ENCODE results near the gene MORF4L1. TPM values are rescaled to one million over a fixed set of nuclear protein-coding genes. Genes with fewer than 3 reads are reported as not detected.
"Not testable (repeated sequence)": the region's sequence is repeated elsewhere in the genome, so short reads cannot be mapped to it uniquely, and the experiment has no call there.

MORF4L1 gene
- total and polyA plus RNA-seq, 10 of the 15 experiments (the other 5 are each of a cell fraction or from before 2014, with no cell fraction given), result 113 to 636 (median 229) TPM

DNA sequence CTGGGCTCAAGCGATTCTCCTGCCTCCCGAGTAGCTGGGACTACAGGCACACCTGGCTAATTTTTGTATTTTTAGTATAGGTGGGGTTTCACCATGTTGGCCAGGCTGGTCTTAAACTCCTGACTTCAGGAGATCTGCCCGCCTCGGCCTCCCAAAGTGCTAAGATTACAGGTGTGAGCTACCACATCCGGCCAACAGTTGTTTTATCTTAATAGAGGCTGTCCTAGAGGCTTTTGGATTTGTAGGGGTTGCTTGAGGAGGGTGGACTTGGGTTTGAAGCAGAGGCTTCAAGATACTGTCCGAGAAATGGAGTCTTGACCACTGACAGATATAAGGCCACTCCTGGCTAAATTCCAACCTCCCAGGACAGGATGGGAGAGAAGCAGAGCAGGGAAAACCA, 33.5 kb upstream of the MORF4L1 start:
- H3K36me3 ChIP-seq (ENCODE audit: control insufficient read depth in 2 of 2, insufficient read depth in 2 of 2, low read length in 1 of 2); intact Hi-C loops (cut with micrococcal nuclease; ENCODE audit: unreplicated experiment); H3K4me2 ChIP-seq (ENCODE audit: control insufficient read depth, insufficient read depth); SMC1A ChIA-PET (ENCODE audit: uncharacterized antibody, unreplicated experiment); BruUV-seq (replicated peaks); RAD21 ChIA-PET (ENCODE audit: unreplicated experiment); H3K4me3 ChIP-seq; H3K79me2 ChIP-seq (ENCODE audit: control insufficient read depth, insufficient read depth, low read length); FAIRE-seq; H4K20me1 ChIP-seq (ENCODE audit: control insufficient read depth, insufficient read depth); H3K9me3 ChIP-seq (replicated peaks; ENCODE audit: control insufficient read depth, insufficient read depth, low read length); H3K27me3 ChIP-seq (replicated peaks in 1 of 2; ENCODE audit: control insufficient read depth in 2 of 2, insufficient read depth in 2 of 2, low read length in 1 of 2); DNase-seq (ENCODE audit: low read depth, low spot score); in situ Hi-C loops (cut with MboI); H3K27ac ChIP-seq (ENCODE audit: control insufficient read depth, insufficient read depth); POLR2A ChIA-PET; H2AFZ ChIP-seq (ENCODE audit: control insufficient read depth, low read depth, low read length); H3K9ac ChIP-seq (ENCODE audit: control insufficient read depth, insufficient read depth, low read length); ATAC-seq: not testable (repeated sequence)
- WGBS (ENCODE audit: insufficient coverage, insufficient replicate concordance, low lambda C conversion rate, missing lambda C conversion rate), result 80% methylated on average over 6 of the region's 6 CpGs
- CTCF ChIA-PET, result interaction anchor here (0.6 to 1.1 kb wide), 2 partner anchors 17 to 352 kb away, joined by 3 to 4 read pairs; no protein-coding TSS in a partner anchor
- H3K4me1 ChIP-seq (ENCODE audit: control insufficient read depth, insufficient read depth, low read length), result peaks cover 36% of the 10 kb centered on the region

DNA sequence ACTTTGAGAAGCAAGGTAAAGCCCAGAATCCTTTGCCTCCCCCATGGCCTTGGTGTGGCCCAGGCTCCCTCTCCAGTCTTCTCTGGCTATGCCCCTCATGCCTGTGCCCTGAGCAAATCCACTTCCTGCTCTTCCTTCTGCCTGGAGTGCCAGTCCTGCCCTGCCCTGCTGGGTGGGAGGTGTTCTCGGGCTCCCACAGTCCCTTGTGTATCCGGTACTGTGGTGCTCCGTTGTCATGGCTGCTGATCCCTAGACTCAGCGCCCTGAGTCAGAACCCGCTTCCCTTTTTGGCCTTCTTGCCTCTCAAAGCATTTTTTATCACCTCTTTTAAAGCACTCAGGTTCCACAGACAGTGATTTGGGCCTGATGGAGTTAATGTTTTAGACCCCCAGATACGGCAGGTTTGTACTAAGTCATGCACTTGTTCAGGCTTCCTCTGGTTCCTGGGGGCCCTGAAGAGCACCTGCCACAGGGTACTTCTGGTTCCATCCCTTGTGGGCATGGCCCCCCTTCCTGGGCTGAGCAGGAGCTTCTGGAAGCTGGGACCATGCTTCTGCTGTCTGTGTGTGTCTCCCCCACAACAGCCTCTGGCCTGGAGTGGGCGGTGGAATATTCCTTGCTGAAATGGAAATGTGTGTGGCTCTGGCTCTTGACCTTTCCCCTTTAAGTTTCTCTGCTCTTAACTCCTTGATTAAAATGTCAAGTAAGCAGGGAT, 31.9 kb upstream of the MORF4L1 start:
- BruUV-seq (replicated peaks), result no TSS peak
- SMC1A ChIA-PET (ENCODE audit: uncharacterized antibody, unreplicated experiment), result no interaction called here
- DNase-seq (ENCODE audit: low read depth, low spot score), result no peak
- no peaks in the 10 kb centered on the region for H4K20me1 ChIP-seq (ENCODE audit: control insufficient read depth, insufficient read depth)
- in situ Hi-C loops (cut with MboI), result no loop called here
- H2AFZ ChIP-seq (ENCODE audit: control insufficient read depth, low read depth, low read length), result peak overlapping the region; percentile 77
- no peaks in the 10 kb centered on the region for H3K36me3 ChIP-seq (ENCODE audit: control insufficient read depth in 2 of 2, insufficient read depth in 2 of 2, low read length in 1 of 2)
- H3K4me3 ChIP-seq, result no peak overlapping the region
- CTCF ChIA-PET, result interaction anchor here (1.0 to 3.1 kb wide), 2 partner anchors 19 to 31 kb away, joined by 4 to 15 read pairs; no protein-coding TSS in a partner anchor
- POLR2A ChIA-PET, result no interaction called here
- H3K4me1 ChIP-seq (ENCODE audit: control insufficient read depth, insufficient read depth, low read length), result peaks cover 36% of the 10 kb centered on the region
- no peak for FAIRE-seq
- RAD21 ChIA-PET (ENCODE audit: unreplicated experiment), result interaction anchor here (1.4 kb wide), 1 partner anchor 99 kb away, joined by 3 read pairs; no protein-coding TSS in a partner anchor
- WGBS (ENCODE audit: insufficient coverage, insufficient replicate concordance, low lambda C conversion rate, missing lambda C conversion rate), result 39% methylated on average over 7 of the region's 7 CpGs
- H3K27ac ChIP-seq (ENCODE audit: control insufficient read depth, insufficient read depth), result peak overlapping the region; percentile 89
- 0 out of 2 replicates have a peak overlapping the region, but pooled peaks have one; percentile 25 for H3K9ac ChIP-seq (ENCODE audit: control insufficient read depth, insufficient read depth, low read length)
- intact Hi-C loops (cut with micrococcal nuclease; ENCODE audit: unreplicated experiment), result no loop called here
- no peaks in the 10 kb centered on the region for H3K79me2 ChIP-seq (ENCODE audit: control insufficient read depth, insufficient read depth, low read length)
- no peaks in the 10 kb centered on the region for H3K27me3 ChIP-seq (replicated peaks in 1 of 2; ENCODE audit: control insufficient read depth in 2 of 2, insufficient read depth in 2 of 2, low read length in 1 of 2)
- H3K4me2 ChIP-seq (ENCODE audit: control insufficient read depth, insufficient read depth), result peak overlapping the region; percentile 40; the same call in 1 of the 2 replicates
- ATAC-seq, result peak; percentile 88
- H3K9me3 ChIP-seq (replicated peaks; ENCODE audit: control insufficient read depth, insufficient read depth, low read length), result no peaks in the 10 kb centered on the region
- TF ChIP-seq HDGF (IDR thresholded peaks at IDR 0.05), result 0 out of 2 replicates have a peak, but pooled peaks have one; percentile 68
- TF ChIP-seq, protein P1, sequence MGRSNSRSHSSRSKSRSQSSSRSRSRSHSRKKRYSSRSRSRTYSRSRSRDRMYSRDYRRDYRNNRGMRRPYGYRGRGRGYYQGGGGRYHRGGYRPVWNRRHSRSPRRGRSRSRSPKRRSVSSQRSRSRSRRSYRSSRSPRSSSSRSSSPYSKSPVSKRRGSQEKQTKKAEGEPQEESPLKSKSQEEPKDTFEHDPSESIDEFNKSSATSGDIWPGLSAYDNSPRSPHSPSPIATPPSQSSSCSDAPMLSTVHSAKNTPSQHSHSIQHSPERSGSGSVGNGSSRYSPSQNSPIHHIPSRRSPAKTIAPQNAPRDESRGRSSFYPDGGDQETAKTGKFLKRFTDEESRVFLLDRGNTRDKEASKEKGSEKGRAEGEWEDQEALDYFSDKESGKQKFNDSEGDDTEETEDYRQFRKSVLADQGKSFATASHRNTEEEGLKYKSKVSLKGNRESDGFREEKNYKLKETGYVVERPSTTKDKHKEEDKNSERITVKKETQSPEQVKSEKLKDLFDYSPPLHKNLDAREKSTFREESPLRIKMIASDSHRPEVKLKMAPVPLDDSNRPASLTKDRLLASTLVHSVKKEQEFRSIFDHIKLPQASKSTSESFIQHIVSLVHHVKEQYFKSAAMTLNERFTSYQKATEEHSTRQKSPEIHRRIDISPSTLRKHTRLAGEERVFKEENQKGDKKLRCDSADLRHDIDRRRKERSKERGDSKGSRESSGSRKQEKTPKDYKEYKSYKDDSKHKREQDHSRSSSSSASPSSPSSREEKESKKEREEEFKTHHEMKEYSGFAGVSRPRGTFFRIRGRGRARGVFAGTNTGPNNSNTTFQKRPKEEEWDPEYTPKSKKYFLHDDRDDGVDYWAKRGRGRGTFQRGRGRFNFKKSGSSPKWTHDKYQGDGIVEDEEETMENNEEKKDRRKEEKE (IDR thresholded peaks at IDR 0.05), result no peak
- no peak for TF ChIP-seq NR2C2 (IDR thresholded peaks at IDR 0.05; ENCODE audit: borderline replicate concordance, control insufficient read depth, insufficient read length, low read depth)
- TF ChIP-seq SPI1 (IDR thresholded peaks at IDR 0.05; ENCODE audit: borderline replicate concordance, insufficient read depth, low read depth, low read length), result peak; percentile 93
- TF ChIP-seq EED (IDR thresholded peaks at IDR 0.05; ENCODE audit: low read depth), result peak; percentile 55; the same call in 1 of the 2 replicates
- peak in 1 of 2 experiments; percentile 13; a peak in 1 of 4 replicates for TF ChIP-seq EP300 (IDR thresholded peaks at IDR 0.05; ENCODE audit: borderline replicate concordance in 1 of 2, control insufficient read depth in 1 of 2, low read depth in 2 of 2, low read length in 2 of 2)
- no peak for TF ChIP-seq WRNIP1 (IDR thresholded peaks at IDR 0.05; ENCODE audit: borderline replicate concordance, low read depth, low read length)
- peak in 1 of 2 experiments; percentile 59; a peak in 1 of 4 replicates for TF ChIP-seq SRF (IDR thresholded peaks at IDR 0.05; ENCODE audit: low read depth in 2 of 2, low read length in 2 of 2)
- TF ChIP-seq, protein P2, sequence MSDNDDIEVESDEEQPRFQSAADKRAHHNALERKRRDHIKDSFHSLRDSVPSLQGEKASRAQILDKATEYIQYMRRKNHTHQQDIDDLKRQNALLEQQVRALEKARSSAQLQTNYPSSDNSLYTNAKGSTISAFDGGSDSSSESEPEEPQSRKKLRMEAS (IDR thresholded peaks at IDR 0.05; ENCODE audit: low read depth, low read length), result no peak
- TF ChIP-seq NR2C1 (IDR thresholded peaks at IDR 0.05), result no peak
- TF ChIP-seq MEF2B (IDR thresholded peaks at IDR 0.05; ENCODE audit: partially characterized antibody, poor library complexity, severe bottlenecking), result peak; percentile 43
- no peak for TF ChIP-seq CREB1 (IDR thresholded peaks at IDR 0.05; ENCODE audit: low read depth)
- TF ChIP-seq NBN (IDR thresholded peaks at IDR 0.05), result 0 out of 2 replicates have a peak, but pooled peaks have one; percentile 19

Data from GM12878 (cell line).